ENCODE data around the gene HS3ST4.

The HS3ST4 gene

GRCh38 chr16:26178298-26178697, 486.5 kb downstream of the HS3ST4 start:
- no peak for DNase-seq (ENCODE audit: low spot score)

GRCh38 chr16:26186091-26186615, 494.4 kb downstream of the HS3ST4 start:
- no peak for DNase-seq (ENCODE audit: low spot score)

Small RNA genes lying within 50 kb of the gene (small RNA-seq; reads per million reads assigned to genes)
- gene HMGN2P3 (0 to 0.04 reads per million in 2 experiments), gene MIR548W (0 reads per million in 2 experiments), gene RNA5SP405 (0 reads per million in 2 experiments)

All from SK-N-DZ (cell line).